ENCODE data around the gene P2RY11. TPM values are rescaled to one million over a fixed set of nuclear protein-coding genes. Genes with fewer than 3 reads are reported as not detected.

Gene P2RY11
- 2.0 and 4.0 TPM in 2 replicates for total RNA-seq (ENCODE audit: low replicate concordance)

GRCh38 chr19:10111405-10111811 lies at the start of gene P2RY11:
TSS of gene P2RY11 (plus strand) at chr19:10111693. CDS start at chr19:10111722, 29 bp downstream.

GRCh38 chr19:10085641-10086590 lies 25.6 kb upstream of the P2RY11 start, which contains the start of gene SHFL:
TSS of gene SHFL (plus strand) at chr19:10086317. CDS start at chr19:10086428, 111 bp downstream.

GRCh38 chr19:10106100-10106936 lies 5.2 kb upstream of the P2RY11 start, which contains the start of gene PPAN:
TSS of gene PPAN (plus strand) at chr19:10106362. CDS start at chr19:10106395, 33 bp downstream.

Other genes starting within 250 kb of the P2RY11 start
- 1.4 and 16.1 TPM in 2 replicates for gene OLFM2, start 175.2 kb upstream of the P2RY11 start, total RNA-seq (ENCODE audit: low replicate concordance)
- gene COL5A3, start 101.2 kb upstream of the P2RY11 start, total RNA-seq (ENCODE audit: low replicate concordance): 0.38 and 4.3 TPM in 2 replicates
- gene RDH8, start 98.2 kb upstream of the P2RY11 start, total RNA-seq (ENCODE audit: low replicate concordance): not detected in 2 replicates
- 16.0 and 22.7 TPM in 2 replicates for gene SHFL, start 25.4 kb upstream of the P2RY11 start, total RNA-seq (ENCODE audit: low replicate concordance)
- gene ANGPTL6, start 9.0 kb upstream of the P2RY11 start, total RNA-seq (ENCODE audit: low replicate concordance): under 0.01 and 0.45 TPM in 2 replicates
- 25.2 and 32.5 TPM in 2 replicates for gene PPAN, start 5.3 kb upstream of the P2RY11 start, total RNA-seq (ENCODE audit: low replicate concordance)
- gene EIF3G, start 8.2 kb downstream of the P2RY11 start, total RNA-seq (ENCODE audit: low replicate concordance): 343 and 390 TPM in 2 replicates
- gene DNMT1, start 83.3 kb downstream of the P2RY11 start, total RNA-seq (ENCODE audit: low replicate concordance): 16.6 and 23.2 TPM in 2 replicates
- 9.3 and 22.9 TPM in 2 replicates for gene S1PR2, start 119.6 kb downstream of the P2RY11 start, total RNA-seq (ENCODE audit: low replicate concordance)
- gene MRPL4, start 140.5 kb downstream of the P2RY11 start, total RNA-seq (ENCODE audit: low replicate concordance): 5.7 and 18.0 TPM in 2 replicates
- gene ICAM1, start 159.4 kb downstream of the P2RY11 start, total RNA-seq (ENCODE audit: low replicate concordance): 7.5 and 20.7 TPM in 2 replicates
- gene ICAM4, start 175.3 kb downstream of the P2RY11 start, total RNA-seq (ENCODE audit: low replicate concordance): 0.45 and 0.82 TPM in 2 replicates
- 0.94 and 1.7 TPM in 2 replicates for gene ICAM5, start 178.3 kb downstream of the P2RY11 start, total RNA-seq (ENCODE audit: low replicate concordance)
- 0.23 and 0.30 TPM in 2 replicates for gene ZGLP1, start 198.1 kb downstream of the P2RY11 start, total RNA-seq (ENCODE audit: low replicate concordance)
- gene FDX2, start 204.3 kb downstream of the P2RY11 start, total RNA-seq (ENCODE audit: low replicate concordance): 7.1 and 21.8 TPM in 2 replicates
- 8.2 and 10.9 TPM in 2 replicates for gene RAVER1, start 221.8 kb downstream of the P2RY11 start, total RNA-seq (ENCODE audit: low replicate concordance)
- gene ICAM3, start 227.9 kb downstream of the P2RY11 start, total RNA-seq (ENCODE audit: low replicate concordance): 15.1 and 21.7 TPM in 2 replicates

Data from smooth muscle cell of the coronary artery (primary cell).